Stimulated activated naive CD8-positive, alpha-beta T cell treated with anti-CD3 and anti-CD28 coated beads, Interleukin-15, Interleukin-2, amounts not matched to agents 100 ng/mL and 50 ng/mL, for 24 hours (primary cell): ENCODE results near the gene OSBP.
"Not testable (repeated sequence)": the region's sequence is repeated elsewhere in the genome, so short reads cannot be mapped to it uniquely, and the experiment has no call there.

Source experiments
- H3K27ac Mint-ChIP-seq: one replicate; pipeline ENCODE4 v1.8.0; 2021; ENCODE audit warnings: mild to moderate bottlenecking, mixed read lengths
- H3K27me3 Mint-ChIP-seq: one replicate; pipeline ENCODE4 v1.8.0; 2021; ENCODE audit warnings: mixed read lengths
- H3K36me3 Mint-ChIP-seq: one replicate; pipeline ENCODE4 v1.8.0; 2021; ENCODE audit warnings: low read depth, mixed read lengths
- H3K4me1 Mint-ChIP-seq: one replicate; pipeline ENCODE4 v1.8.0; 2021; ENCODE audit warnings: low read depth, mixed read lengths
- H3K4me3 Mint-ChIP-seq: one replicate; pipeline ENCODE4 v1.8.0; 2021; ENCODE audit warnings: mild to moderate bottlenecking, mixed read lengths
- H3K9me3 Mint-ChIP-seq: one replicate; pipeline ENCODE4 v1.8.0; 2021; ENCODE audit warnings: mixed read lengths

OSBP gene

DNA sequence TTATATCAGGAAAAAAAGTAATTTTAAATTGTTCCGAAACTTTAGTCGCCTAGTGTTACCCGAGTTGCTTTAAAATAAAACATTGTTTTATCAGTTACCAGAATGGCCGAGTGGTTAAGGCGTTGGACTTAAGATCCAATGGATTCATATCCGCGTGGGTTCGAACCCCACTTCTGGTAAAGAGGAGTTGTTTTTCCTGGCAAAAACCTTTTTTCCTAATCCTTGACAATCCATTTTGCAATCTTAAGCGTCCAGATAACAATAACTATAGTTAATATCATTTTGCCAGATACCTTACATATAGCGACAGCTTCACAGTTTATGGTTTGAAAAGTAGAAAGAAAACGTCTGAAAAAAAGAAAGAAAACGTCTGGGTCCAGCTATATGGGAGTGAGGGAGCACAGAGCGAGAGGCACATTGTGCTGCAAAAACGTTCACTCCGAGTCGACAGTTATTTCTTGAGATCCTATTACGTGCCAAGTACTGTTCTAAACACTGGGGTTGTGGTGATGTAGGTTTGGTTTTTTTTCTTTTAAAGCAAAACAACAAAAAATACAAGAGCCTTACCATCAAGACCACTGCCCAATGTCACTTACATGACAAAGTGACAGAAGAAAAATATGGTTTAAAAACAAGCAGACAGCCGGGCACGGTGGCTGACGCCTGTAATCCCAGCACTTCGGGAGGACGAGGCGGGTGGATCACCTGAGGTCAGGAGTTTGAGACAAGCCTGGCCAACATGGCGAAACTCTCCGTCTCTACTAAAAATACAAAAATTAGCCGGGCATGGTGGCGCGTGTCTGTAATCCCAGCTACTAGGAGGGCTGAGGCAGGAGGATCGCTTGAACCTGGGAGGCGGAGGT, 63.7 kb downstream of the OSBP start:
- Mint-ChIP-seq H3K36me3 (peaks cover 12% of the 10 kb centered on the region), H3K4me1 (peaks cover 49% of the 10 kb centered on the region), H3K4me3 (peak overlapping the region; percentile 87), H3K27me3 (peaks cover 13% of the 10 kb centered on the region), H3K9me3 (no peaks in the 10 kb centered on the region), H3K27ac (peak overlapping the region; percentile 96)

DNA sequence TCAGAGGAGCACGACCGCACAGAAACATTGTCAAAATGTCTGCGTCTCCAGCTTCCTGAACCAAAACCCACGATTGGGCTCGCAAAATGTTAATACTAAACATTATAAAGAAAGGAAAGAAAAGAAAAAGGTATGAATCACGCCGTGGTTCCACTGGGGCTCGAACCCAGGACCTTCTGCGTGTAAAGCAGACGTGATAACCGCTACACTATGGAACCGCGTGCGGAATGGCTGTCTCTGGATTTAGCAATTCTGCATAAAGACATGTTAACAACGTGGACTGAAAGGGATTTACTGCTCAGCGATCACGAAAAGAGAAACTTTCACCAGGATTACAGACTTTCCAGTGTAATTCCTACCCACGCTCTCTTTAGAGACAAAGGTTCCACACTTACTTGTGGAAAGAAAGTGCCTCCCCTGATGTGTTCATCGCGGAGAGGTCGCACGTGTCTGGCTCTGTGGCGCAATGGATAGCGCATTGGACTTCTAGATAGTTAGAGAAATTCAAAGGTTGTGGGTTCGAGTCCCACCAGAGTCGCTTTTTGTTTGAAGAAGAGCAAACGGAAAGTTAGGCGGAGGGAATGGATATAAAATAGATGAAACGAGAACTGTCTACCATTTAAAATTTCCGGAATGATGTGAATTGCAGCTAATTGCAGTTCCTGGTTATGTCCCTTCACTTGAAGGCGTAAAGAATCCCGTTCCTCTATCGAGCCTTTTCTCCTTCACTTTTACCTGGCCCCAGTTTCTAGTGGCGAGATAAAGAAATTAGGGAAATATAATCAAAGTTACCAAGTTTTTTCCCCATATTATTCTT, 64.5 kb downstream of the OSBP start:
- Mint-ChIP-seq H3K4me1 (peaks cover 40% of the 10 kb centered on the region), H3K4me3 (peak overlapping the region; percentile 87), H3K27me3 (peaks cover 13% of the 10 kb centered on the region), H3K27ac (peak overlapping the region; percentile 96), H3K36me3 (peaks cover 12% of the 10 kb centered on the region), H3K9me3 (no peaks in the 10 kb centered on the region)

DNA sequence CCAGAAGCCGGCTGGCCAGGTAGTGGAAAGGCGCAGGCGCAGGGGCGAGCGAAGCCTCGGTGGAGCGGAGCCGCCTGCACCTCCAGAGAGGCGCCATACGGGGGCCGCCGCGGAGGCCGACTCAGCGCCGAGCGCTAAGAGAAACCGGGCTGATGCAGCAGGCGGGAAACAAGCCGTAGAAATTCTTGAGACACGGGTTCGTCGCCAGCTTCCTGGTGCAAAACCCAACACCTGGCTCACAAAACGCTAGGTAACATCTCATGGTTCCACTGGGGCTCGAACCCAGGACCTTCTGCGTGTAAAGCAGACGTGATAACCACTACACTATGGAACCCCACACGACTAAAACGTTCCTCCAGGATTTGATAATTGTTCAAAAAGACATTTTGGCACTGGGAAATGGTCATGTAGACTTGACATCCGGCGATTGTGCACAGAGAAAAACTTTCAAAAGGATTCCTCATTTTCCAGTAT, 65.2 kb downstream of the OSBP start:
- no peaks in the 10 kb centered on the region for H3K9me3 Mint-ChIP-seq
- peaks cover 12% of the 10 kb centered on the region for H3K36me3 Mint-ChIP-seq
- peak overlapping the region; percentile 96 for H3K27ac Mint-ChIP-seq
- H3K27me3 Mint-ChIP-seq, result peaks cover 13% of the 10 kb centered on the region
- peak overlapping the region; percentile 87 for H3K4me3 Mint-ChIP-seq
- peaks cover 34% of the 10 kb centered on the region for H3K4me1 Mint-ChIP-seq

DNA sequence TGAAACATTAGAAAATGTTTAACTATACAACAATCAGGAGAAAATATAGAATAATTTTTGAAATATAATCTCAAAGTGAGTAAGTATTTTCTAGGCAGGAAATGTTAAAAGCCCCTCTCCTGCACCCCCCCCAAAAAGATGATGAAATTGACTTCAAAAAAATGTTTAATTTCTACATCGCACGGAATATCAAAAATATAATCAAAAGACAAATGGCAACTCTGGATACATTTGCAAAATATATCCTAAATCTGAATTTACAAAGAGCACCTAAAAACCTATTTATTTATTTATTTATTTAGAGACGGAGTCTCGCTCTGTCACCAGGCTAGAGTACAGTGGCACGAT, 67.3 kb downstream of the OSBP start:
- no peaks in the 10 kb centered on the region for H3K9me3 Mint-ChIP-seq
- H3K4me3 Mint-ChIP-seq, result no peak overlapping the region
- H3K4me1 Mint-ChIP-seq, result peaks cover 32% of the 10 kb centered on the region
- H3K27ac Mint-ChIP-seq, result no peak overlapping the region
- H3K27me3 Mint-ChIP-seq, result peaks cover 13% of the 10 kb centered on the region
- H3K36me3 Mint-ChIP-seq, result peaks cover 12% of the 10 kb centered on the region

DNA sequence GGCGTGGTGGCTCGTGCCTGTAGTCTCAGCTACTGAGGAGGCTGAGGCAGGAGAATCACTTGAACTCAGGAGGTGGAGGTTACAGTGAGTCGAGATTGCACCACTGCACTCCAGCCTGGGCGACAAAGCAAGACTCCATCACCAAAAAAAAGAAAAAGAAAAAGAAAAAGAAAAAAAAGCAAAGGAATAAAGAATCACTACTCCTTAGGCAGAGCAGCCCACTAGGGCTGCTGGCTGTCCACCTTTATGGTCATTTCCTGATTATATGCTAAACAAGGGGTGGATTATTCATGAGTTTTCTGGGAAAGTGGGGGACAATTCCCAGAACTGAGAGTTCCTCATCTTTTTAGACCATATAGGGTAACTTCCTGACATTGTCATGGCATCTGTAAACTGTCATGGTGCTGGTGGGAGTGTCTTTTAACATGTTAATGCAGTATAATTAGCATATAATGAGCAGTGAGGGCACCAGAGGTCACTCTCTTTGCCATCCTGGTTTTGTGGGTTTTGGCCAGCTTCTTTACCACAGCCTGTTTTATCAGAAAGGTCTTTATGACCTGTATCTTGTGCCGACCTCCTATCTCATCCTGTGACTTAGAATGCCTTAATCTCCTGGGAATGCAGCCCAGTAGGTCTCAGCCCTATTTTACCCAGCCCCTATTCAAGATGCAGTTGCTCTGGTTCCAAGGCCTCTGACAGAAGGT, 67.8 kb downstream of the OSBP start:
- H3K27ac Mint-ChIP-seq, H3K9me3 Mint-ChIP-seq, H3K4me3 Mint-ChIP-seq: not testable (repeated sequence)
- Mint-ChIP-seq H3K4me1 (peaks cover 30% of the 10 kb centered on the region), H3K27me3 (peaks cover 13% of the 10 kb centered on the region), H3K36me3 (peaks cover 12% of the 10 kb centered on the region)

DNA sequence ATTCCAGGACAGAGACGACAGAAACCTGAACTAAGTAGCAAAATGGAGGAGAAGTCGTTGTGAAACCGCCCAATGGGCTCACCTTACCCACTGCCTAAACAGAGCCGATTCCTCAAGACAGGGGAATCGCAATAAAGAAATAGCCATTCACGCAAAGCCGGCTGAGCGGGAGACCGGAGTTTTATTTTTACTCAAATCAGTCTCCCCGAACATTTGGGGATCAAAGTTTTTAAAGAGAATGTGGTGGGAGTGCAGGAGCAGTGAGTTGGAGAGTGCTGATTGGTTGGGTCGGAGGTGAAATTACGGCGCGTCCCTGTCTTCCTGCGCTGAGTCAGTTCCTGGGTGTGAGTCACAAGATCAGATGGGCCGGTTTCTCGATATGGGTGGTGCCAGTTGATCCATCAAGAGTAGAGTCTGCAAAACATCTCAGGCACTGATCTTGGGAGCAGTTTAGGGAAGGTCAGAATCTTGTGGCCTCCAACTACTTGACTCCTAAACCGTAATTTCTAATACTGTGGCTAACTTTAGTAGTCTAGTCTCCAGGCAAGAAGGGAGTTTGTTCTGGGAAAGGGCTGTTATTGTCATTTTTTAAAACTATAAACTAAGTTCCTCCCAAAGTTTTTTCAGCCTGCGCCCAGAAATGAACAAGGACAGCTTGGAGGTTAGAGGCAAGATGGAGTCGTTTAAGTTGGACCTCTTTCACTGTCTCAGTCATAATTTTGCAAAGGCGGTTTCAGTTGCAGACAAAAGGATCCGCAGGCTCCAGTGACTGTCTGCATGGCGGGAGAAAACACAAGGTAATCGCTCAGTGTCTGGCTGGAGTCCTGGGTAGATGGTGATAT, 70.2 kb downstream of the OSBP start:
- H3K9me3 Mint-ChIP-seq, result no peaks in the 10 kb centered on the region
- peaks cover 12% of the 10 kb centered on the region for H3K4me1 Mint-ChIP-seq
- H3K27ac Mint-ChIP-seq, result no peak overlapping the region
- H3K27me3 Mint-ChIP-seq, result peaks cover under 1% of the 10 kb centered on the region
- H3K36me3 Mint-ChIP-seq, result peaks cover under 1% of the 10 kb centered on the region
- no peak overlapping the region for H3K4me3 Mint-ChIP-seq

DNA sequence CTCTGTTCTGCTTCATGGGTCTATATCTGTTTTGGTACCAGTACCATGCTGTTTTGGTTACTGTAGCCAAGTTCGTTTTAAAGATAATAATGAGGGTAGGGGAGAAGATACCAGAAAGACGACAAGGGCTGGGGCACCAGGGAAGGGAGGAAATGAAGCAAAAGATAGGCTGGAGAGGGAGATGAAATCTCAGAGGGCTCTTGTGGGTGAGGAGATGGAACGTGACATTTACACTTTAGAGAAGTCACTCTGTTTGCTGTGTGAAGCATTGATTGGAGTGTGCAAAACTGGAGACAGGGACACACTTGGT, 70.8 kb downstream of the OSBP start:
- Mint-ChIP-seq H3K36me3 (no peaks in the 10 kb centered on the region), H3K27ac (no peak overlapping the region), H3K4me1 (peaks cover 9% of the 10 kb centered on the region), H3K27me3 (no peaks in the 10 kb centered on the region), H3K4me3 (no peak overlapping the region), H3K9me3 (no peaks in the 10 kb centered on the region)

DNA sequence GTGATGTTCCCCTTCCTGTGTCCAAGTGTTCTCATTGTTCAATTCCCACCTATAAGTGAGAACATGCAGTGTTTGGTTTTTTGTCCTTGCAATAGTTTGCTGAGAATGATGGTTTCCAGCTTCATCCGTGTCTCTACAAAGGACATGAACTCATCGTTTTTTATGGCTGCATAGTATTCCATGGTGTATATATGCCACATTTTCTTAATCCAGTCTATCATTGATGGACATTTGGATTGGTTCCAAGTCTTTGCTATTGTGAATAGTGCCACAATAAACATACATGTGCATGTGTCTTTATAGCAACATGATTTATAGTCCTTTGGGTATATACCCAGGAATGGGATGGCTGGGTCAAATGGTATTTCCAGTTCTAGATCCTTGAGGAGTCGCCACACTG, 71.9 kb downstream of the OSBP start:
- not testable (repeated sequence) for H3K27me3 Mint-ChIP-seq, H3K27ac Mint-ChIP-seq, H3K4me3 Mint-ChIP-seq, H3K9me3 Mint-ChIP-seq, H3K4me1 Mint-ChIP-seq, H3K36me3 Mint-ChIP-seq

DNA sequence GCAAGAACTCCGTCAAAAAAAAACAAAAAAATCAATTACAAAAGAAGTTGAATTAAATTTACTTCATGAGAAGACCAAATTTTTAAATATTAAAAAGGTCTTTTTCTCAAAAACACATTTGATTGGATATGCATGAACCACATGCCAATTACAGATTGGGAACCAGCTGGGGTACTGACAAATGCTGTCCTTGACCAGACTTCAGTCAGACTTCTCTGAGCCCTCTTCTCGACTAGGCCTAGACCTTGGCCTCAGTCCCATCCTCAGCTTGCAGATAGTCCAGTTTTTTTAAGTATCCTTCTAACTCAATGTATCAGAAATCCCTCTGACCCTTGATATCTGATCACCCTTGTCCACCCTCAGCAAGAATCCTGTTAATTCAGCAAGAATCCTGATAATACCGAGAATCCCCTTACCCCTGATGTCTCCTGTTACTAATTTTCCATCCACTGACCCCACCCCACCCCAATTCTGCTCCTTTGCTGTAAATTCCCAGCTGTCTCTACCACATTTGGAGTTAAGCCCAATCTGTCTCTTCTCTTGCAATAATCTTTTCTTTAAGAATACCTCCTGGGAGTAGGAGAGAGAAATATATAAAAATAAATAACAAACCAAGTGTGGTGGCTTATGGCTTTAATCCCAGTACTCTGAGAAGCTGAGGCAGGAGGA, 73.3 kb downstream of the OSBP start:
- Mint-ChIP-seq H3K4me1 (peaks cover 8% of the 10 kb centered on the region), H3K27me3 (no peaks in the 10 kb centered on the region), H3K4me3 (no peak overlapping the region), H3K9me3 (no peaks in the 10 kb centered on the region), H3K27ac (no peak overlapping the region), H3K36me3 (no peaks in the 10 kb centered on the region)

DNA sequence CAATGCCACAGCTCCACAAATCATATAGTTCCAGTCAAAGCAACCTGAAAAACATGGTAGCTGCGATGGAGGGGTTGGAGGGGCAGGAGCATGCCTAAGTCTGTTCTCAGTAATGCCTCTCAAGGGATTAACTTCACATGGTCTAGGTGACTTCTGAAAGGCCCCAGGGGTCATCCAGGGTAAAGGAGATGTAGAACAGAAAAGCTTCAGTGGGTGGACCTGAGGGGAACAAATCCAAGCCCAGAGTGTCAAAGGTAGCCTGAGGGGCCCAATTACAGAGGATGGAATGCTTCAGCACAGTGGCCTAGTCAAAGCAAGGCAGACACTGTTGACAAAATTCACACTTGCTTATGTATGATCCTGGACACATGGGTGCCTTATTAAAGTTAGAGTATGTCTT, 80.9 kb downstream of the OSBP start:
- peaks cover 5% of the 10 kb centered on the region for H3K27me3 Mint-ChIP-seq
- H3K4me3 Mint-ChIP-seq, result no peak overlapping the region
- H3K4me1 Mint-ChIP-seq, result peaks cover 12% of the 10 kb centered on the region
- H3K27ac Mint-ChIP-seq, result no peak overlapping the region
- no peaks in the 10 kb centered on the region for H3K36me3 Mint-ChIP-seq
- H3K9me3 Mint-ChIP-seq, result no peaks in the 10 kb centered on the region

DNA sequence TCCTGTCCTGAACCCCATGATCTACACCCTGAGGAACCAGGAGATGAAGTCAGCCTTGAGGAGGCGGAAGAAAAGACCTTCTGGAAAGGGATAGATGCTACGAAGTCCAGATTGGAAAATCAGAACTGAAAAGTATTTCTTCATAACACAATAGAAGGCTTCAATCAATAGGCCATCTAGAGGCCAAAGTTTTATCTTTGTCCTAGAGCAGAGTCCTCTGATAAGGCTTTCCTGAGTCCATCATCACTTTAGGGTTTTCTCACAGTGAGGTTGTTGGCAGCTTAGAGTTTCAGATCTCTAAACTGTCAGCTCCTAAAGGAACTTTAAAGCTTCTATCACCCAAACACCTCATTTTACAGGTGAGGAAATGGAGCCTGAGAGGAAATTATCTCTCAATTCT, 83.0 kb downstream of the OSBP start:
- H3K9me3 Mint-ChIP-seq, result no peaks in the 10 kb centered on the region
- no peaks in the 10 kb centered on the region for H3K36me3 Mint-ChIP-seq
- H3K4me3 Mint-ChIP-seq, result no peak overlapping the region
- no peak overlapping the region for H3K27ac Mint-ChIP-seq
- H3K27me3 Mint-ChIP-seq, result peaks cover 5% of the 10 kb centered on the region
- H3K4me1 Mint-ChIP-seq, result peaks cover 8% of the 10 kb centered on the region

DNA sequence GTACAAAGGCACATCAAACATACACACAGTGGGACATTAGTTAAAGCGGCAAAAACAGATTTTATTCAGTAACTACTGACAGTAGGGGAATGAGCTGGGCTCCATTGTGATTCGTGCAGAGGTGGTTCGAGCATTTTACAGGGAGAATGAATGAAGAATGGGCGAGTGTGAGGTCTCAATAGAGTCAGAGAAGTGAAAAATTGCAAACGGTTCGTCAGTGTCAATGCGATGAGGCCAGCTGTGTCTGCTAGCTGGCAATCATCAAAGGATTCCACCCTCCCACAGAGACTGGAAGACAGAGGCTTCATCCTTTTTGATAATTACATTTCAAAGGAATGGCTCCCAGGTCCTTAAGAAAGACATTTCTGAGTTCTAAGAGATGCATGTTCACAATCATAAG, 86.9 kb downstream of the OSBP start:
- H3K9me3 Mint-ChIP-seq, result no peaks in the 10 kb centered on the region
- peaks cover 5% of the 10 kb centered on the region for H3K27me3 Mint-ChIP-seq
- no peak overlapping the region for H3K27ac Mint-ChIP-seq
- H3K36me3 Mint-ChIP-seq, result no peaks in the 10 kb centered on the region
- H3K4me1 Mint-ChIP-seq, result no peaks in the 10 kb centered on the region
- no peak overlapping the region for H3K4me3 Mint-ChIP-seq
